Smooth muscle cell (in vitro differentiated cells): ENCODE results near the gene LYPD5. TPM values are rescaled to one million over a fixed set of nuclear protein-coding genes. Genes with fewer than 3 reads are reported as not detected.

Experiments
- DNase-seq: peaks from one replicate; lab custom pipeline; 2025; ENCODE audit not compliant: unreplicated experiment; lab: John Stamatoyannopoulos, UW
- H2AFZ ChIP-seq: fragments of 200-600 bp; sonication (generic); 2 replicates; pipeline ENCODE4 v1.6.0; 2016; ENCODE audit warnings: antibody characterized with exemption, low read depth, mild to moderate bottlenecking
- H3F3A ChIP-seq: fragments of 200-600 bp; sonication (generic); 2 replicates; pipeline ENCODE4 v1.6.0; 2017; ENCODE audit warnings: antibody characterized with exemption, low read depth
- H3K27ac ChIP-seq: fragments of 200-600 bp; sonication (generic); 2 replicates; pipeline ENCODE4 v1.5.1; 2016; ENCODE audit warnings: low read depth, mild to moderate bottlenecking
- H3K27me3 ChIP-seq: fragments of 200-600 bp; sonication (generic); 2 replicates; pipeline ENCODE4 v1.6.1; 2016; ENCODE audit warnings: low read depth, mild to moderate bottlenecking
- H3K36me3 ChIP-seq: fragments of 200-600 bp; sonication (generic); 2 replicates; pipeline ENCODE4 v1.5.1; 2016; ENCODE audit warnings: low read depth
- H3K4me1 ChIP-seq: fragments of 200-600 bp; sonication (generic); 2 replicates; pipeline ENCODE4 v1.5.1; 2016; ENCODE audit warnings: low read depth
- H3K4me2 ChIP-seq: fragments of 200-600 bp; sonication (generic); 2 replicates; pipeline ENCODE4 v1.6.0; 2016; ENCODE audit warnings: mild to moderate bottlenecking
- H3K4me3 ChIP-seq: fragments of 200-600 bp; sonication (generic); 2 replicates; pipeline ENCODE4 v1.5.1; 2016; ENCODE audit warnings: mild to moderate bottlenecking
- H3K79me2 ChIP-seq: fragments of 200-600 bp; sonication (generic); 2 replicates; pipeline ENCODE4 v1.6.0; 2016; ENCODE audit warnings: low read depth, mild to moderate bottlenecking
- H3K9ac ChIP-seq: fragments of 200-600 bp; sonication (generic); 2 replicates; pipeline ENCODE4 v1.6.0; 2016; ENCODE audit warnings: low read depth
- H3K9me3 ChIP-seq: fragments of 200-600 bp; sonication (generic); replicated peaks from 2 replicates; pipeline ENCODE4 v1.5.1; 2016; ENCODE audit warnings: low read depth
- H4K20me1 ChIP-seq: fragments of 200-600 bp; sonication (generic); 2 replicates; pipeline ENCODE4 v1.6.0; 2016; ENCODE audit warnings: low read depth
- CTCF ChIP-seq: fragments of 200-600 bp; sonication (generic); IDR thresholded peaks from 2 replicates; pipeline ENCODE4 v1.5.1; 2017; ENCODE audit warnings: borderline replicate concordance, mild to moderate bottlenecking, antibody characterized with exemption; ENCODE audit not compliant: insufficient read depth, poor library complexity, severe bottlenecking
- WGBS: methylation state at CpG from one replicate; pipeline ENCODE4 v1.1.7; 2016; ENCODE audit warnings: low lambda C conversion rate; 5-methylcytosine and 5-hydroxymethylcytosine counted together
- polyA plus RNA-seq: library from polyadenylated mRNA; unstranded; fragments of >200 nt; fragmentation: Nextera tagmentation; extraction: Ambion mirVana; gene quantifications from 2 replicates; pipeline ENCODE4 v1.2.1, GENCODE V29; 2016
- total RNA-seq: library from RNA; depleted of rRNA; stranded (reverse); fragments of >200 nt; gene quantifications from 2 replicates; pipeline ENCODE4 v1.2.3, GENCODE V29; 2014

The LYPD5 gene
- total and polyA plus RNA-seq, 2 experiments from 2014 or later = 2.7 to 3.1 TPM

- H4K20me1 ChIP-seq = no peaks in the 10 kb centered on the region
- peaks cover 4% of the 10 kb centered on the region for H3K4me1 ChIP-seq
- no peaks in the 10 kb centered on the region for H3K36me3 ChIP-seq
- H3F3A ChIP-seq = no peaks in the 10 kb centered on the region
- no peak for TF ChIP-seq CTCF
- H3K79me2 ChIP-seq = no peaks in the 10 kb centered on the region
- no peak overlapping the region for H3K4me3 ChIP-seq
- no peak overlapping the region for H3K9ac ChIP-seq
- no peak for DNase-seq
- no peak overlapping the region for H3K27ac ChIP-seq
- H3K9me3 ChIP-seq = no peaks in the 10 kb centered on the region
- 84% methylated on average over 16 of the region's 16 CpGs for WGBS
- peaks cover 14% of the 10 kb centered on the region for H3K27me3 ChIP-seq
- no peak overlapping the region for H2AFZ ChIP-seq
- H3K4me2 ChIP-seq = no peak overlapping the region
Measured at GRCh38 chr19:43779147-43779819, 23.0 kb downstream of the LYPD5 start.

GRCh38 chr19:43778651-43779050, 23.6 kb downstream of the LYPD5 start:
- H2AFZ ChIP-seq = no peak overlapping the region
- no peak overlapping the region for H3K4me3 ChIP-seq
- no peak overlapping the region for H3K27ac ChIP-seq
- DNase-seq = no peak
- WGBS = 100% methylated on average over 1 of the region's 1 CpG
- H4K20me1 ChIP-seq = no peaks in the 10 kb centered on the region
- H3K4me1 ChIP-seq = peaks cover 4% of the 10 kb centered on the region
- H3K9ac ChIP-seq = no peak overlapping the region
- H3K27me3 ChIP-seq = peaks cover 20% of the 10 kb centered on the region
- no peak for TF ChIP-seq CTCF
- no peaks in the 10 kb centered on the region for H3K9me3 ChIP-seq
- no peaks in the 10 kb centered on the region for H3F3A ChIP-seq
- H3K79me2 ChIP-seq = no peaks in the 10 kb centered on the region
- no peaks in the 10 kb centered on the region for H3K36me3 ChIP-seq
- H3K4me2 ChIP-seq = no peak overlapping the region

- Histone ChIP-seq H3K4me2 (no peak overlapping the region), H2AFZ (no peak overlapping the region), H3K27me3 (peaks cover 34% of the 10 kb centered on the region), H3K9me3 (no peaks in the 10 kb centered on the region), H3K79me2 (no peaks in the 10 kb centered on the region), H4K20me1 (no peaks in the 10 kb centered on the region), H3K36me3 (no peaks in the 10 kb centered on the region), H3F3A (no peaks in the 10 kb centered on the region), H3K9ac (no peak overlapping the region), H3K27ac (no peak overlapping the region), H3K4me1 (peaks cover 4% of the 10 kb centered on the region), H3K4me3 (no peak overlapping the region)
- TF ChIP-seq CTCF = no peak
- 18% methylated on average over 4 of the region's 4 CpGs for WGBS
- no peak for DNase-seq
Measured at GRCh38 chr19:43777163-43777695, 25.0 kb downstream of the LYPD5 start.

- 66% methylated on average over 10 of the region's 11 CpGs for WGBS
- Histone ChIP-seq H3K27me3 (peaks cover 42% of the 10 kb centered on the region), H4K20me1 (no peaks in the 10 kb centered on the region), H3K79me2 (no peaks in the 10 kb centered on the region), H2AFZ (no peak overlapping the region), H3K4me3 (no peak overlapping the region), H3K9me3 (no peaks in the 10 kb centered on the region), H3K9ac (no peak overlapping the region), H3K4me1 (peaks cover 4% of the 10 kb centered on the region), H3K27ac (no peak overlapping the region), H3F3A (no peaks in the 10 kb centered on the region), H3K4me2 (no peak overlapping the region), H3K36me3 (no peaks in the 10 kb centered on the region)
- TF ChIP-seq CTCF = no peak
- no peak for DNase-seq
Measured at GRCh38 chr19:43776286-43776685, 26.0 kb downstream of the LYPD5 start.
